DMS 273 treated with DMSO at 0.1 percent for 48 hours (cell line): Measurements from ENCODE around the gene KIAA0232.
"Not testable (repeated sequence)": the region's sequence is repeated elsewhere in the genome, so short reads cannot be mapped to it uniquely, and the experiment has no call there.

Source experiments
- DNase-seq: peaks from one replicate; lab custom pipeline; 2025; lab: John Stamatoyannopoulos, UW

The KIAA0232 gene

GRCh38 chr4:6900956-6901355 is 118.4 kb downstream of the KIAA0232 start:
- no peak for DNase-seq

- DNase-seq = no peak
Observed at GRCh38 chr4:6901669-6902317, 119.3 kb downstream of the KIAA0232 start.

- DNase-seq = no peak
Observed at GRCh38 chr4:6902318-6903042, 120.0 kb downstream of the KIAA0232 start.

- DNase-seq = peak; percentile 79
Observed at GRCh38 chr4:6905516-6906445, 123.3 kb downstream of the KIAA0232 start.

GRCh38 chr4:6906486-6906885 is 124.0 kb downstream of the KIAA0232 start:
- DNase-seq = not testable (repeated sequence)

- no peak for DNase-seq
Observed at GRCh38 chr4:6907658-6908191, 125.2 kb downstream of the KIAA0232 start.

- no peak for DNase-seq
Observed at GRCh38 chr4:6908432-6909112, 126.0 kb downstream of the KIAA0232 start.

GRCh38 chr4:6909113-6909969 is 126.8 kb downstream of the KIAA0232 start, which contains the start of gene TBC1D14:
TSS of gene TBC1D14 (plus strand) at chr4:6909826. CDS start at chr4:6923390, 13,564 bp downstream.
- DNase-seq = no peak

- DNase-seq = no peak
Observed at GRCh38 chr4:6909970-6910339, 127.4 kb downstream of the KIAA0232 start.

- no peak for DNase-seq
Observed at GRCh38 chr4:6910340-6910959, 127.9 kb downstream of the KIAA0232 start.

- no peak for DNase-seq
Observed at GRCh38 chr4:6910960-6911874, 128.7 kb downstream of the KIAA0232 start.

GRCh38 chr4:6911917-6912316 is 129.4 kb downstream of the KIAA0232 start:
- DNase-seq = not testable (repeated sequence)

GRCh38 chr4:6912441-6912840 is 129.9 kb downstream of the KIAA0232 start:
- no peak for DNase-seq

GRCh38 chr4:6913350-6913905 is 130.9 kb downstream of the KIAA0232 start:
- DNase-seq = no peak

GRCh38 chr4:6914448-6914847 is 131.9 kb downstream of the KIAA0232 start:
- DNase-seq = no peak

GRCh38 chr4:6915041-6916005 is 132.8 kb downstream of the KIAA0232 start:
- DNase-seq = no peak

- no peak for DNase-seq
Observed at GRCh38 chr4:6916069-6916586, 133.6 kb downstream of the KIAA0232 start.
